ENCODE data around the gene PRIMPOL. TPM values are rescaled to one million over a fixed set of nuclear protein-coding genes. Genes with fewer than 3 reads are reported as not detected.
A peak's percentile ranks its signal among the peaks of the same experiment; 100 is the strongest.

The PRIMPOL gene
- total and polyA plus RNA-seq, 2 of the 4 experiments (the other 2 are of a cell fraction), result 5.6 to 8.8 TPM

DNA sequence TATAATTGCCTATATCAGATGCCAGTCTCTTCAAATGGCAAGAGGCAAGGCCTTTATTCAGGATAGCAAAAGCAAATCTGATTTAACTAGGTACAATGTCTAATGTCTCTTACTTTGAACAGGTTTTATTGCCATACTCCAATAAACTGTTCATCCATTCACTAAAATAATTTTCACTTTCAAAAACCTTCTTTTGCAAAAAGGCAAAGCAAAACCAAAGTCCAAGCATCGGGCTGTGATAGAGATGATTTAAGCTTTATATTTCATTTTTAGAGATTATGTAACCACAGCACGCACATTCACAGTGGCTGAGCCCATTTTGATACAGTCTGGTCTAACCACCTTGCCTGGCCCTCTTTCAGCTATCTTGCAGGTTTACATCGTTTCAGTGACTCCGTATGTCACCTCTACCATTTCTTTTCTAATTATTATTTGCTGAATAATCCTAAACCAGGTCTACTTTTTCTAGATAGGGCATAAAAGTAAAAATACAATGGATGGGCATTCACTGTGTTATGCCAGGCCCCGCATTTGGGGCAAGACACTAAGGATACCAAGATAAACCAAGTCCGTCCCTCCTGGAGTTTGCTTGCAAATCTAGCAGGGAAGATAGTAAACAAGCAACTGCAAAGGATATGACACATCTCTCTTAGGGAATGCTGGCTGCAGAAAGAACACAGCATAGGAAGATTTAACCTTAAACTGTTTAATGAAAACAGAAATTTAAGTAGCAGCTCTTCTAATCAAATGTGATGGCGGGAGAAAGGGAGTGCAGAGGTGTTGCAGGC is 2.1 kb upstream of the PRIMPOL start:
- peaks cover 32 to 42% of the 10 kb centered on the region in 2 experiments for H3K79me1 ChIP-seq (ENCODE audit: low read depth in 1 of 2, low read length in 2 of 2)
- H3K9ac ChIP-seq (ENCODE audit: low read depth, low read length), result peak overlapping the region; percentile 75
- H3K27me3 ChIP-seq (ENCODE audit: control insufficient read depth, insufficient read depth, low read length), result no peaks in the 10 kb centered on the region
- peaks cover 5% of the 10 kb centered on the region; the same call in 1 of the 2 replicates for H3K4me1 ChIP-seq (ENCODE audit: control insufficient read depth, insufficient read depth, low read length)
- H2AK5ac ChIP-seq (ENCODE audit: low read depth, low read length), result no peak overlapping the region
- ChIA-PET CTCF (interaction anchor here (0.6 to 1.0 kb wide), 2 partner anchors 152 to 293 kb away, joined by 3 to 4 read pairs; no protein-coding TSS in a partner anchor), POLR2A (ENCODE audit: unreplicated experiment) (no interaction called here)
- peak overlapping the region; percentile 56 for H2AK9ac ChIP-seq (replicated peaks; ENCODE audit: low read depth, low read length, poor library complexity)
- H2BK5ac ChIP-seq (ENCODE audit: low read depth, low read length, poor library complexity, severe bottlenecking), result peak overlapping the region; percentile 75
- H4K91ac ChIP-seq (ENCODE audit: insufficient read depth, low read depth, low read length), result no peak overlapping the region
- ATAC-seq (ENCODE audit: low read depth) (no peak), DNase-seq (peak; percentile 62)
- H3K4ac ChIP-seq (ENCODE audit: low read depth, low read length), result no peak overlapping the region
- H3K56ac ChIP-seq (ENCODE audit: extremely low read depth, insufficient read depth, low read length), result no peak overlapping the region
- H3K18ac ChIP-seq (ENCODE audit: low read depth, low read length), result no peak overlapping the region; the same call in 1 of the 2 replicates
- H3K4me2 ChIP-seq (ENCODE audit: low read depth, low read length), result peak overlapping the region; percentile 99
- H3K36me3 ChIP-seq (ENCODE audit: control insufficient read depth, insufficient read depth, low read length), result peaks cover 2% of the 10 kb centered on the region
- H3K14ac ChIP-seq (replicated peaks; ENCODE audit: low read depth, low read length), result peak overlapping the region; percentile 2; the same call in 1 of the 2 replicates
- H2BK120ac ChIP-seq (ENCODE audit: low read depth, low read length), result no peak overlapping the region
- 49% methylated on average over 3 of the region's 7 CpGs; no CpG with 5 or more reads in 1 of the 2 experiments for WGBS, 2 experiments (ENCODE audit: extremely low coverage in 2 of 2, insufficient read length in 1 of 2)
- no peak overlapping the region for H4K8ac ChIP-seq (ENCODE audit: low read depth in 2 of 2, low read length in 2 of 2)
- peak overlapping the region; percentile 80 for H3K4me3 ChIP-seq (ENCODE audit: insufficient read depth, low read depth, low read length)
- peak overlapping the region; percentile 84; the same call in 1 of the 2 replicates for H3K27ac ChIP-seq (ENCODE audit: insufficient read depth, low read length)
- 0 out of 2 replicates have a peak overlapping the region, but pooled peaks have one; percentile 47 for H4K5ac ChIP-seq (ENCODE audit: low read depth, low read length)
- TSS peak; percentile 27 for BruUV-seq (replicated peaks)
- intact Hi-C loops (cut with micrococcal nuclease), result loop anchor here (2.0 to 10.0 kb wide), 4 partner anchors 100 to 385 kb away; partner anchors contain the start of gene IRF2
- H3K23ac ChIP-seq (ENCODE audit: low read depth, low read length), result peak overlapping the region; percentile 2; the same call in 1 of the 2 replicates
- H2BK15ac ChIP-seq (ENCODE audit: low read depth, low read length), result no peak overlapping the region
- TF ChIP-seq SMC3 (IDR thresholded peaks at IDR 0.05; ENCODE audit: low read depth, low read length) (no peak), RFX5 (IDR thresholded peaks at IDR 0.05; ENCODE audit: low read depth, low read length) (no peak), MXI1 (IDR thresholded peaks at IDR 0.05; ENCODE audit: borderline replicate concordance, low read depth, low read length) (no peak), CHD1 (IDR thresholded peaks at IDR 0.05; ENCODE audit: low read depth, low read length) (no peak), FOS (IDR thresholded peaks at IDR 0.05; ENCODE audit: low read depth, low read length) (no peak), RCOR1 (IDR thresholded peaks at IDR 0.05; ENCODE audit: insufficient replicate concordance, low read length) (no peak), RAD21 (IDR thresholded peaks at IDR 0.05; ENCODE audit: low read length) (no peak), POLR2A (IDR thresholded peaks at IDR 0.05; ENCODE audit: low read depth, low read length) (no peak), MAFK (IDR thresholded peaks at IDR 0.05; ENCODE audit: low read depth, low read length) (no peak), CEBPB (IDR thresholded peaks at IDR 0.05; ENCODE audit: low read depth, low read length) (no peak), BHLHE40 (IDR thresholded peaks at IDR 0.05; ENCODE audit: low read depth, low read length) (no peak)
- TF ChIP-seq, protein P1, sequence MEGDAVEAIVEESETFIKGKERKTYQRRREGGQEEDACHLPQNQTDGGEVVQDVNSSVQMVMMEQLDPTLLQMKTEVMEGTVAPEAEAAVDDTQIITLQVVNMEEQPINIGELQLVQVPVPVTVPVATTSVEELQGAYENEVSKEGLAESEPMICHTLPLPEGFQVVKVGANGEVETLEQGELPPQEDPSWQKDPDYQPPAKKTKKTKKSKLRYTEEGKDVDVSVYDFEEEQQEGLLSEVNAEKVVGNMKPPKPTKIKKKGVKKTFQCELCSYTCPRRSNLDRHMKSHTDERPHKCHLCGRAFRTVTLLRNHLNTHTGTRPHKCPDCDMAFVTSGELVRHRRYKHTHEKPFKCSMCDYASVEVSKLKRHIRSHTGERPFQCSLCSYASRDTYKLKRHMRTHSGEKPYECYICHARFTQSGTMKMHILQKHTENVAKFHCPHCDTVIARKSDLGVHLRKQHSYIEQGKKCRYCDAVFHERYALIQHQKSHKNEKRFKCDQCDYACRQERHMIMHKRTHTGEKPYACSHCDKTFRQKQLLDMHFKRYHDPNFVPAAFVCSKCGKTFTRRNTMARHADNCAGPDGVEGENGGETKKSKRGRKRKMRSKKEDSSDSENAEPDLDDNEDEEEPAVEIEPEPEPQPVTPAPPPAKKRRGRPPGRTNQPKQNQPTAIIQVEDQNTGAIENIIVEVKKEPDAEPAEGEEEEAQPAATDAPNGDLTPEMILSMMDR (conservative IDR thresholded peaks at IDR 0.05; ENCODE audit: low read depth, low read length), result no peak
- TF ChIP-seq, protein P2, sequence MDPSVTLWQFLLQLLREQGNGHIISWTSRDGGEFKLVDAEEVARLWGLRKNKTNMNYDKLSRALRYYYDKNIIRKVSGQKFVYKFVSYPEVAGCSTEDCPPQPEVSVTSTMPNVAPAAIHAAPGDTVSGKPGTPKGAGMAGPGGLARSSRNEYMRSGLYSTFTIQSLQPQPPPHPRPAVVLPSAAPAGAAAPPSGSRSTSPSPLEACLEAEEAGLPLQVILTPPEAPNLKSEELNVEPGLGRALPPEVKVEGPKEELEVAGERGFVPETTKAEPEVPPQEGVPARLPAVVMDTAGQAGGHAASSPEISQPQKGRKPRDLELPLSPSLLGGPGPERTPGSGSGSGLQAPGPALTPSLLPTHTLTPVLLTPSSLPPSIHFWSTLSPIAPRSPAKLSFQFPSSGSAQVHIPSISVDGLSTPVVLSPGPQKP (IDR thresholded peaks at IDR 0.05; ENCODE audit: borderline replicate concordance, low read depth, low read length), result no peak
- TF ChIP-seq, protein P3, sequence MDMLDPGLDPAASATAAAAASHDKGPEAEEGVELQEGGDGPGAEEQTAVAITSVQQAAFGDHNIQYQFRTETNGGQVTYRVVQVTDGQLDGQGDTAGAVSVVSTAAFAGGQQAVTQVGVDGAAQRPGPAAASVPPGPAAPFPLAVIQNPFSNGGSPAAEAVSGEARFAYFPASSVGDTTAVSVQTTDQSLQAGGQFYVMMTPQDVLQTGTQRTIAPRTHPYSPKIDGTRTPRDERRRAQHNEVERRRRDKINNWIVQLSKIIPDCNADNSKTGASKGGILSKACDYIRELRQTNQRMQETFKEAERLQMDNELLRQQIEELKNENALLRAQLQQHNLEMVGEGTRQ (IDR thresholded peaks at IDR 0.05; ENCODE audit: low read depth, low read length), result no peak
- peaks cover 3% of the 10 kb centered on the region; the same call in 1 of the 2 replicates for H3K9me1 ChIP-seq (ENCODE audit: insufficient read depth, low read length)
- peaks cover 15% of the 10 kb centered on the region; the same call in 1 of the 2 replicates for H4K20me1 ChIP-seq (ENCODE audit: insufficient read depth, low read length)
- in situ Hi-C loops (cut with MboI; ENCODE audit: low sequenced_read_pairs), result no loop called here
- no peak overlapping the region for H2AFZ ChIP-seq (replicated peaks; ENCODE audit: low read length, poor library complexity)
- H3K9me3 ChIP-seq (ENCODE audit: control insufficient read depth, insufficient read depth, low read length), result no peaks in the 10 kb centered on the region
- dilution Hi-C loops (cut with HindIII; ENCODE audit: low sequenced_read_pairs, unreplicated experiment), result no loop called here
- H2BK20ac ChIP-seq (ENCODE audit: low read depth, low read length), result no peak overlapping the region

Measured in IMR-90 (cell line).